ENCODE measurements around the gene NRXN2. TPM values are rescaled to one million over a fixed set of nuclear protein-coding genes. Genes with fewer than 3 reads are reported as not detected.

The NRXN2 gene
- total and polyA plus RNA-seq, 10 of the 15 experiments (the other 5 are each of a cell fraction or from before 2014, with no cell fraction given) = 0.03 to 1.4 (median 0.23) TPM

DNA sequence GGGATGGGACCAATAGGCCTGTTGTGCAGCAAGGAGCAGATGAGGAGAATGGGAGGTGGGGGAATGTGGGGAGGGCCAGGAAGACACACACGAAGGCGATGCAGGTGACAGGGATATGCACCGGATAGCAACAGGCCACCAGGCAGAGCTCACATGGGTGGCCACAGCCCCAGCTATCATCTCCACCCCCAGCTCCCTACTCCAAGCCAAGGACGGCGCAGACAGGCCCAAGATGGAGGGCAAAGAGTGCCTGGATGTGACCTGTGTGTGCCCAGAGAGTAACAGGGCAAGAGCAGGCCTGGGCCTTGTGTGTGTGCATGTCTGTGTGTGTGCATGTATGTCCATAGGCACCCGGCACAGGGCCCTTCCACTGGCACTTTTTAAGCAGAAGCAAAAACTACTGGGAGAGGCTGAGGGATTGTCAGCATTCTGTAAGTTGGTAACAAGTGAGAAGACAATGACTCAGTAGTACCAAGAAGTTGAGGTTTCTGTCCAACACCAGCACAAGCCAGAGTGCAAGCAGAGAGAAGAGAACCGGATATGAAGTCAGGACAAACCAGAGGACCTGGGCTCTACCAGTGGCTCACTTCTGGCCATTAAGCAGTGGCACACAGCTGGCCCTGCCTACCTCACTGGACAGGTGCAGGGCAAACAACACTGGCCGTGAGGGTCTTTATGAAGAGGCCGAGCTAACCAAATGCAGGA lies 36.4 kb downstream of the NRXN2 start:
- POLR2A ChIA-PET = no interaction called here
- no peaks in the 10 kb centered on the region for H3K27me3 ChIP-seq (replicated peaks in 1 of 2; ENCODE audit: control insufficient read depth in 2 of 2, insufficient read depth in 2 of 2, low read length in 1 of 2)
- no peak overlapping the region for H3K27ac ChIP-seq (ENCODE audit: control insufficient read depth, insufficient read depth)
- intact Hi-C loops (cut with micrococcal nuclease; ENCODE audit: unreplicated experiment) = no loop called here
- H2AFZ ChIP-seq (ENCODE audit: control insufficient read depth, low read depth, low read length) = no peak overlapping the region
- H3K4me2 ChIP-seq (ENCODE audit: control insufficient read depth, insufficient read depth) = no peak overlapping the region
- no peaks in the 10 kb centered on the region for H3K79me2 ChIP-seq (ENCODE audit: control insufficient read depth, insufficient read depth, low read length)
- 20% methylated on average over 9 of the region's 9 CpGs for WGBS (ENCODE audit: insufficient coverage, insufficient replicate concordance, low lambda C conversion rate, missing lambda C conversion rate)
- no peaks in the 10 kb centered on the region for H3K36me3 ChIP-seq (ENCODE audit: control insufficient read depth in 2 of 2, insufficient read depth in 2 of 2, low read length in 1 of 2)
- SMC1A ChIA-PET (ENCODE audit: uncharacterized antibody, unreplicated experiment) = interaction anchor here (1.6 kb wide), 1 partner anchor 36 kb away, joined by 4 read pairs; no protein-coding TSS in a partner anchor
- DNase-seq (ENCODE audit: low read depth, low spot score) = no peak
- TF ChIP-seq SP1 (IDR thresholded peaks at IDR 0.05; ENCODE audit: low read depth, low read length) (no peak), RCOR1 (conservative IDR thresholded peaks at IDR 0.05; ENCODE audit: low read depth, low read length) (no peak), SREBF2 (IDR thresholded peaks at IDR 0.05; ENCODE audit: low read length) (no peak), SPI1 (IDR thresholded peaks at IDR 0.05; ENCODE audit: borderline replicate concordance, insufficient read depth, low read depth, low read length) (no peak)
- no peaks in the 10 kb centered on the region for H3K9me3 ChIP-seq (replicated peaks; ENCODE audit: control insufficient read depth, insufficient read depth, low read length)
- CTCF ChIA-PET = interaction anchor here (0.6 to 5.6 kb wide), 6 partner anchors 13 to 54 kb away, joined by 3 to 86 read pairs (median 31); partner anchors contain the start of gene RASGRP2
- in situ Hi-C loops (cut with MboI) = loop anchor here (5.0 kb wide), 1 partner anchor 51 kb away; no protein-coding TSS in a partner anchor
- no peak for ATAC-seq
- BruUV-seq (replicated peaks) = no TSS peak
- no peaks in the 10 kb centered on the region for H4K20me1 ChIP-seq (ENCODE audit: control insufficient read depth, insufficient read depth)
- H3K4me3 ChIP-seq = no peak overlapping the region
- no peak overlapping the region for H3K9ac ChIP-seq (ENCODE audit: control insufficient read depth, insufficient read depth, low read length)
- no peak for FAIRE-seq
- RAD21 ChIA-PET (ENCODE audit: unreplicated experiment) = interaction anchor here (0.9 to 1.5 kb wide), 3 partner anchors 11 to 55 kb away, joined by 3 to 4 read pairs (median 3); no protein-coding TSS in a partner anchor
- 0 out of 2 replicates have a peak, but pooled peaks cover 3% of the 10 kb centered on the region for H3K4me1 ChIP-seq (ENCODE audit: control insufficient read depth, insufficient read depth, low read length)

DNA sequence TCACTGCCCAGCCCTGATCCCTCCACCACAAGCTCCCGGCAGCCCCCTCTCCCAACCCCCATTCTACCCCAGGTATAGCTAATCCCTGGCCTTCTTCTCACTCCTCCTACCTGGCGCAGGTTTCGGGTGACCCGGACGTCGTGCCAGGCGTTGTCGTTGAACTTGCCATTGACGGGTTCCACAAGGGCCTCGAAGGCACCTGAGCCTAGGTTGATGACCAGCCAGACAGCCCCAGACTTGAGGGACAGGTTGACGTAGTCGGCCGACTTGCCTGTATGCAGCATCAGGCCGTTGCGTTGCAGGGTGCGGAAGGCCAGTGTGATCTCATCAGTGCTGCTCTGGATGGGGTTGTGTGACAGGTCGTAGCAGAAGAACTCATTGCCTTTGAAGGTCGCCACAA lies 37.5 kb downstream of the NRXN2 start:
- ChIA-PET POLR2A (no interaction called here), SMC1A (ENCODE audit: uncharacterized antibody, unreplicated experiment) (interaction anchor here (1.6 kb wide), 1 partner anchor 35 kb away, joined by 4 read pairs; no protein-coding TSS in a partner anchor), RAD21 (ENCODE audit: unreplicated experiment) (interaction anchor here (0.9 kb wide), 1 partner anchor 36 kb away, joined by 4 read pairs; no protein-coding TSS in a partner anchor), CTCF (interaction anchor here (1.5 to 5.6 kb wide), 3 partner anchors 11 to 19 kb away, joined by 3 to 67 read pairs (median 4); no protein-coding TSS in a partner anchor)
- no peak for TF ChIP-seq NFIC (IDR thresholded peaks at IDR 0.05; ENCODE audit: low read depth, low read length)
- TF ChIP-seq, protein P1, sequence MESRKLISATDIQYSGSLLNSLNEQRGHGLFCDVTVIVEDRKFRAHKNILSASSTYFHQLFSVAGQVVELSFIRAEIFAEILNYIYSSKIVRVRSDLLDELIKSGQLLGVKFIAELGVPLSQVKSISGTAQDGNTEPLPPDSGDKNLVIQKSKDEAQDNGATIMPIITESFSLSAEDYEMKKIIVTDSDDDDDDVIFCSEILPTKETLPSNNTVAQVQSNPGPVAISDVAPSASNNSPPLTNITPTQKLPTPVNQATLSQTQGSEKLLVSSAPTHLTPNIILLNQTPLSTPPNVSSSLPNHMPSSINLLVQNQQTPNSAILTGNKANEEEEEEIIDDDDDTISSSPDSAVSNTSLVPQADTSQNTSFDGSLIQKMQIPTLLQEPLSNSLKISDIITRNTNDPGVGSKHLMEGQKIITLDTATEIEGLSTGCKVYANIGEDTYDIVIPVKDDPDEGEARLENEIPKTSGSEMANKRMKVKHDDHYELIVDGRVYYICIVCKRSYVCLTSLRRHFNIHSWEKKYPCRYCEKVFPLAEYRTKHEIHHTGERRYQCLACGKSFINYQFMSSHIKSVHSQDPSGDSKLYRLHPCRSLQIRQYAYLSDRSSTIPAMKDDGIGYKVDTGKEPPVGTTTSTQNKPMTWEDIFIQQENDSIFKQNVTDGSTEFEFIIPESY (IDR thresholded peaks at IDR 0.05) = no peak
- no peak for FAIRE-seq
- Histone ChIP-seq H2AFZ (ENCODE audit: control insufficient read depth, low read depth, low read length) (no peak overlapping the region), H3K79me2 (ENCODE audit: control insufficient read depth, insufficient read depth, low read length) (no peaks in the 10 kb centered on the region), H3K27me3 (replicated peaks in 1 of 2; ENCODE audit: control insufficient read depth in 2 of 2, insufficient read depth in 2 of 2, low read length in 1 of 2) (0 out of 4 replicates have a peak, but pooled peaks cover 0 to 3% of the 10 kb centered on the region in 2 experiments), H3K4me1 (ENCODE audit: control insufficient read depth, insufficient read depth, low read length) (0 out of 2 replicates have a peak, but pooled peaks cover 3% of the 10 kb centered on the region), H4K20me1 (ENCODE audit: control insufficient read depth, insufficient read depth) (no peaks in the 10 kb centered on the region), H3K9ac (ENCODE audit: control insufficient read depth, insufficient read depth, low read length) (no peak overlapping the region), H3K27ac (ENCODE audit: control insufficient read depth, insufficient read depth) (no peak overlapping the region), H3K4me2 (ENCODE audit: control insufficient read depth, insufficient read depth) (no peak overlapping the region), H3K36me3 (ENCODE audit: control insufficient read depth in 2 of 2, insufficient read depth in 2 of 2, low read length in 1 of 2) (no peaks in the 10 kb centered on the region), H3K4me3 (no peak overlapping the region), H3K9me3 (replicated peaks; ENCODE audit: control insufficient read depth, insufficient read depth, low read length) (no peaks in the 10 kb centered on the region)
- no TSS peak for BruUV-seq (replicated peaks)
- ATAC-seq = no peak
- in situ Hi-C loops (cut with MboI) (loop anchor here (5.0 kb wide), 1 partner anchor 52 kb away; no protein-coding TSS in a partner anchor), intact Hi-C loops (cut with micrococcal nuclease; ENCODE audit: unreplicated experiment) (no loop called here)
- DNase-seq (ENCODE audit: low read depth, low spot score) = no peak
- 41% methylated on average over 18 of the region's 18 CpGs for WGBS (ENCODE audit: insufficient coverage, insufficient replicate concordance, low lambda C conversion rate, missing lambda C conversion rate)
